B cell (primary cell): ENCODE measurements around the gene DCUN1D4. TPM values are rescaled to one million over a fixed set of nuclear protein-coding genes. Genes with fewer than 3 reads are reported as not detected.

ENCODE experiments used
- ATAC-seq: fragments of 200-7000 bp; cut with Tn5 transposase; one replicate; pipeline ENCODE4 v1.10.0; 2021; ENCODE audit warnings: low read depth, mild to moderate bottlenecking, moderate number of reproducible peaks, moderate library complexity
- CTCF ChIA-PET: fragments of 350-600 bp; sonication (Branson Sonifier 250); formaldehyde crosslinking; loops from one replicate; lab custom pipeline; 2021; ENCODE audit warnings: antibody characterized with exemption, inconsistent platforms; lab: Charles Lee
- POLR2A ChIA-PET: fragments of 350-600 bp; sonication (Branson Sonifier 250); formaldehyde crosslinking; loops from one replicate; lab custom pipeline; 2021; ENCODE audit warnings: antibody characterized with exemption; lab: Charles Lee
- DNase-seq: peaks from one replicate; pipeline ENCODE4 v3.0.0; 2013
- H2AFZ ChIP-seq: 2 replicates; pipeline ENCODE4 v1.6.1; 2012; ENCODE audit warnings: mild to moderate bottlenecking, low read depth, low read length; ENCODE audit not compliant: insufficient read depth, poor library complexity, severe bottlenecking
- H3K27ac ChIP-seq, 2 donors: 1 replicate in 1 of 2; 2 replicates in 1 of 2; pipeline ENCODE4 v1.5.1; 2012 to 2013; ENCODE audit warnings: low read length in 2 of 2, mild to moderate bottlenecking in 2 of 2, moderate library complexity in 1 of 2
- H3K27me3 ChIP-seq, 4 experiments: fragments of 200-600 bp in 1 of 4; sonication (generic) in 1 of 4; replicated peaks in 1 of 4; 1 replicate in 2 of 4; 2 replicates in 2 of 4; pipeline versions ENCODE4 v1.6.1 to v1.7.0; 2013 to 2016; ENCODE audit warnings: low read length in 3 of 4, mild to moderate bottlenecking in 2 of 4, mixed read lengths in 1 of 4, moderate library complexity in 1 of 4; ENCODE audit not compliant: insufficient read depth in 4 of 4, control insufficient read depth in 3 of 4; ENCODE audit errors: control extremely low read depth in 1 of 4
- H3K36me3 ChIP-seq, 2 experiments: replicated peaks in 1 of 2; 1 replicate in 1 of 2; 2 replicates in 1 of 2; pipeline versions ENCODE4 v1.6.1 to v1.7.1; 2013; ENCODE audit warnings: low read length in 1 of 2; ENCODE audit not compliant: insufficient read depth in 2 of 2, control insufficient read depth in 1 of 2; ENCODE audit errors: control extremely low read depth in 1 of 2, extremely low read depth in 1 of 2
- H3K4me1 ChIP-seq, 2 donors: fragments of 200-600 bp in 1 of 2; sonication (generic) in 1 of 2; 1 replicate in 1 of 2; 2 replicates in 1 of 2; pipeline versions ENCODE4 v1.5.1 to v1.6.1; 2013 to 2017; ENCODE audit warnings: low read length in 2 of 2; ENCODE audit not compliant: control insufficient read depth in 2 of 2, insufficient read depth in 2 of 2
- H3K4me2 ChIP-seq: replicated peaks from 2 replicates; pipeline ENCODE3; 2012; ENCODE audit warnings: mild to moderate bottlenecking, low read depth, low read length; ENCODE audit not compliant: poor library complexity, severe bottlenecking
- H3K4me3 ChIP-seq, 5 experiments: fragments of 200-600 bp in 1 of 5; sonication (generic) in 1 of 5; 1 replicate in 3 of 5; 2 replicates in 2 of 5; pipeline versions ENCODE4 v1.5.1 to v1.7.0; 2011 to 2016; ENCODE audit warnings: low read length in 4 of 5, mild to moderate bottlenecking in 4 of 5, low read depth in 2 of 5, control low read depth in 1 of 5, moderate library complexity in 1 of 5; ENCODE audit not compliant: insufficient read depth in 1 of 5; ENCODE audit errors: control extremely low read depth in 1 of 5, extremely low read depth in 1 of 5
- H3K79me2 ChIP-seq: fragments of 200-600 bp; sonication (generic); one replicate; pipeline ENCODE4 v1.6.0; 2016; ENCODE audit warnings: low read length; ENCODE audit not compliant: control insufficient read depth, insufficient read depth
- H3K9ac ChIP-seq: fragments of 200-600 bp; sonication (generic); 2 replicates; pipeline ENCODE4 v1.6.1; 2017; ENCODE audit warnings: mild to moderate bottlenecking, low read length, moderate library complexity
- H3K9me3 ChIP-seq, 3 donors: one replicate each; pipeline versions ENCODE4 v1.6.1 to v1.7.1; 2013; ENCODE audit warnings: low read length in 2 of 3; ENCODE audit not compliant: control insufficient read depth in 2 of 3, insufficient read depth in 1 of 3; ENCODE audit errors: control extremely low read depth in 1 of 3
- H4K20me1 ChIP-seq: 2 replicates; pipeline ENCODE4 v1.6.0; 2012; ENCODE audit warnings: mild to moderate bottlenecking, low read length; ENCODE audit not compliant: insufficient read depth, control insufficient read depth, poor library complexity, severe bottlenecking
- H3K27ac Mint-ChIP-seq: one replicate; pipeline ENCODE4 v1.8.0; 2021; ENCODE audit warnings: mixed read lengths
- H3K27me3 Mint-ChIP-seq: one replicate; pipeline ENCODE4 v1.8.0; 2021; ENCODE audit warnings: mixed read lengths
- H3K4me1 Mint-ChIP-seq: one replicate; pipeline ENCODE4 v1.8.0; 2021; ENCODE audit warnings: mixed read lengths
- H3K4me3 Mint-ChIP-seq: one replicate; pipeline ENCODE4 v1.8.0; 2021; ENCODE audit warnings: mixed read lengths
- H3K9me3 Mint-ChIP-seq: one replicate; pipeline ENCODE4 v1.8.0; 2022; ENCODE audit warnings: mixed read lengths; ENCODE audit not compliant: insufficient read depth
- CTCF ChIP-seq: fragments of 200-600 bp; IDR thresholded peaks from one replicate; pipeline ENCODE4 v1.8.0; 2022; ENCODE audit warnings: antibody characterized with exemption, mild to moderate bottlenecking
- EZH2 ChIP-seq: IDR thresholded peaks from 2 replicates; pipeline ENCODE4 v1.6.1; 2012; ENCODE audit warnings: borderline replicate concordance, low read depth, mild to moderate bottlenecking, moderate library complexity, low read length; ENCODE audit not compliant: insufficient read depth, poor library complexity, severe bottlenecking
- WGBS: methylation state at CpG from one replicate; pipeline ENCODE4 v1.1.5; 2013; ENCODE audit warnings: missing lambda C conversion rate; ENCODE audit not compliant: insufficient coverage; 5-methylcytosine and 5-hydroxymethylcytosine counted together
- intact Hi-C: fragments of 100-400 bp; cut with micrococcal nuclease; formaldehyde crosslinking; loops from one replicate; pipeline ENCODE4 v1.10.0; 2022
- polyA plus RNA-seq: library from polyadenylated mRNA; depleted of rRNA; stranded (reverse); fragments of >200 nt; gene quantifications from 2 replicates; pipeline ENCODE4 v1.2.3, GENCODE V29; 2012
- total RNA-seq, 2 donors: library from RNA; stranded (reverse); fragments of 120-200 nt in 1 of 2; gene quantifications; 1 replicate in 1 of 2; 2 replicates in 1 of 2; pipeline versions ENCODE4 v1.2.3 to v1.2.4, GENCODE V29; 2013 to 2022

DCUN1D4 gene
- total and polyA plus RNA-seq, 2 donors (not counting 1 experiment from before 2014, with no cell fraction given) = 15.1 to 39.7 TPM

- Histone ChIP-seq H3K27ac (no peak overlapping the region), H3K27me3 (peaks cover 0 to 2% (median 0%) of the 10 kb centered on the region in 4 experiments), H3K36me3 (no peaks in the 10 kb centered on the region), H3K4me3 (no peak overlapping the region), H4K20me1 (no peaks in the 10 kb centered on the region), H3K4me1 (no peaks in the 10 kb centered on the region), H3K9ac (no peak overlapping the region), H3K9me3 (peaks cover 0 to 2% (median 0%) of the 10 kb centered on the region in 3 donors), H3K4me2 (no peak overlapping the region), H2AFZ (no peak overlapping the region), H3K79me2 (no peaks in the 10 kb centered on the region)
- H3K4me3 Mint-ChIP-seq = no peak overlapping the region
- no peaks in the 10 kb centered on the region for H3K4me1 Mint-ChIP-seq
- H3K27me3 Mint-ChIP-seq = peaks cover 10% of the 10 kb centered on the region
- ATAC-seq = no peak
- H3K27ac Mint-ChIP-seq = no peak overlapping the region
- ChIA-PET CTCF (no interaction called here), POLR2A (no interaction called here)
- no peaks in the 10 kb centered on the region for H3K9me3 Mint-ChIP-seq
- TF ChIP-seq CTCF (no peak), EZH2 (no peak)
- DNase-seq = no peak
- intact Hi-C loops = no loop called here
Measured at GRCh38 chr4:51931461-51931860, 88.5 kb downstream of the DCUN1D4 start.

- H2AFZ ChIP-seq = no peak overlapping the region
- TF ChIP-seq CTCF (no peak), EZH2 (no peak)
- no peaks in the 10 kb centered on the region for H3K9me3 Mint-ChIP-seq
- no peak for DNase-seq
- H3K27ac ChIP-seq = no peak overlapping the region
- ChIA-PET POLR2A (no interaction called here), CTCF (no interaction called here)
- ATAC-seq = no peak
- H3K27ac Mint-ChIP-seq = no peak overlapping the region
- H3K27me3 ChIP-seq = peaks cover 0 to 2% (median 0%) of the 10 kb centered on the region in 4 experiments
- no peaks in the 10 kb centered on the region for H3K4me1 Mint-ChIP-seq
- H3K9ac ChIP-seq = no peak overlapping the region
- intact Hi-C loops = no loop called here
- no peak overlapping the region for H3K4me3 ChIP-seq
- H3K9me3 ChIP-seq = peaks cover 0 to 2% (median 0%) of the 10 kb centered on the region in 3 donors
- no CpG with 5 or more reads among the region's 2 CpGs for WGBS
- H3K27me3 Mint-ChIP-seq = peaks cover 10% of the 10 kb centered on the region
- H4K20me1 ChIP-seq = no peaks in the 10 kb centered on the region
- no peaks in the 10 kb centered on the region for H3K4me1 ChIP-seq
- H3K79me2 ChIP-seq = no peaks in the 10 kb centered on the region
- no peak overlapping the region for H3K4me3 Mint-ChIP-seq
- H3K4me2 ChIP-seq = no peak overlapping the region
- H3K36me3 ChIP-seq = no peaks in the 10 kb centered on the region
Measured at GRCh38 chr4:51932261-51932660, 89.3 kb downstream of the DCUN1D4 start.
